A673 (cell line): Measurements from ENCODE around the gene METTL8. TPM values are rescaled to one million over a fixed set of nuclear protein-coding genes. Genes with fewer than 3 reads are reported as not detected.

ENCODE experiments used
- BruUV-seq: library from RNA; stranded (reverse); fragments of 400-500 nt; replicated peaks from 2 replicates; lab custom pipeline; 2021; lab: Mats Ljungman, UMichigan
- CTCF ChIA-PET: fragments of 300-600 bp; sonication (Branson Sonifier 250); formaldehyde crosslinking; loops from one replicate; lab custom pipeline; 2022; ENCODE audit warnings: antibody characterized with exemption; lab: Charles Lee
- POLR2A ChIA-PET: fragments of 300-600 bp; sonication (Branson Sonifier 250); formaldehyde crosslinking; loops from one replicate; lab custom pipeline; 2022; ENCODE audit warnings: antibody characterized with exemption; ENCODE audit not compliant: low non-redundant PET; lab: Charles Lee
- DNase-seq: peaks from one replicate; pipeline ENCODE4 v3.0.0-alpha.2; 2015; ENCODE audit warnings: low spot score
- H3K27ac ChIP-seq: fragments of 200-600 bp; sonication (generic); 2 replicates; pipeline ENCODE4 v1.5.1; 2016; ENCODE audit warnings: mixed run types, low read depth, mild to moderate bottlenecking, mixed read lengths, antibody characterized with exemption, low read length; ENCODE audit not compliant: poor library complexity, severe bottlenecking
- H3K27me3 ChIP-seq: fragments of 200-600 bp; sonication (generic); replicated peaks from 2 replicates; pipeline ENCODE4 v1.6.1; 2017; ENCODE audit warnings: mixed run types, low read depth, mild to moderate bottlenecking, mixed read lengths, antibody characterized with exemption, low read length; ENCODE audit not compliant: insufficient read depth, poor library complexity
- H3K36me3 ChIP-seq: fragments of 200-600 bp; sonication (generic); 2 replicates; pipeline ENCODE4 v1.6.1; 2016; ENCODE audit warnings: mixed run types, mild to moderate bottlenecking, mixed read lengths, antibody characterized with exemption, low read length; ENCODE audit not compliant: insufficient read depth, poor library complexity, severe bottlenecking
- H3K4me1 ChIP-seq: fragments of 200-600 bp; sonication (generic); 2 replicates; pipeline ENCODE4 v1.6.1; 2017; ENCODE audit warnings: mixed run types, mild to moderate bottlenecking, mixed read lengths, antibody characterized with exemption, low read length; ENCODE audit not compliant: insufficient read depth, poor library complexity, severe bottlenecking
- H3K4me3 ChIP-seq: fragments of 200-600 bp; sonication (generic); 2 replicates; pipeline ENCODE4 v1.5.1; 2016; ENCODE audit warnings: low read depth, mixed run types, mild to moderate bottlenecking, mixed read lengths, low read length; ENCODE audit not compliant: poor library complexity, severe bottlenecking
- H3K9me3 ChIP-seq: fragments of 200-600 bp; sonication (generic); 2 replicates; pipeline ENCODE4 v1.6.1; 2016; ENCODE audit warnings: mixed run types, low read depth, mild to moderate bottlenecking, mixed read lengths, antibody characterized with exemption, low read length; ENCODE audit not compliant: poor library complexity, severe bottlenecking
- EZH2 ChIP-seq: fragments of 200-600 bp; sonication (generic); IDR thresholded peaks from 2 replicates; pipeline ENCODE4 v1.6.1; 2017; ENCODE audit warnings: borderline replicate concordance, low read depth, mild to moderate bottlenecking, mixed read lengths, antibody characterized with exemption, low read length; ENCODE audit not compliant: poor library complexity, severe bottlenecking
- intact Hi-C: fragments of 100-400 bp; cut with micrococcal nuclease; formaldehyde crosslinking; loops from one replicate; pipeline ENCODE4 v1.10.0; 2022; ENCODE audit not compliant: unreplicated experiment
- total RNA-seq: library from RNA; stranded (reverse); gene quantifications from 2 replicates; pipeline ENCODE4 v1.2.3, GENCODE V29; 2021
- TF ChIP-seq, protein P1 (sequence below): fragments of 300-800, 200-600 bp; sonication (generic); conservative IDR thresholded peaks from 2 replicates; pipeline ENCODE4 v1.5.1; 2017; ENCODE audit warnings: low read depth, mild to moderate bottlenecking, antibody characterized with exemption, low read length, moderate library complexity, mixed read lengths

METTL8 gene
- total RNA-seq, 1 experiment from 2014 or later = 33.5 TPM

- no peaks in the 10 kb centered on the region for H3K36me3 ChIP-seq
- DNase-seq = no peak
- ChIA-PET POLR2A (no interaction called here), CTCF (no interaction called here)
- peaks cover 17% of the 10 kb centered on the region for H3K9me3 ChIP-seq
- BruUV-seq = no TSS peak
- no peak overlapping the region for H3K4me3 ChIP-seq
- intact Hi-C loops = no loop called here
- H3K4me1 ChIP-seq = peaks cover 8% of the 10 kb centered on the region
- no peak overlapping the region for H3K27ac ChIP-seq
- no peak for TF ChIP-seq EZH2
- TF ChIP-seq, protein P1, sequence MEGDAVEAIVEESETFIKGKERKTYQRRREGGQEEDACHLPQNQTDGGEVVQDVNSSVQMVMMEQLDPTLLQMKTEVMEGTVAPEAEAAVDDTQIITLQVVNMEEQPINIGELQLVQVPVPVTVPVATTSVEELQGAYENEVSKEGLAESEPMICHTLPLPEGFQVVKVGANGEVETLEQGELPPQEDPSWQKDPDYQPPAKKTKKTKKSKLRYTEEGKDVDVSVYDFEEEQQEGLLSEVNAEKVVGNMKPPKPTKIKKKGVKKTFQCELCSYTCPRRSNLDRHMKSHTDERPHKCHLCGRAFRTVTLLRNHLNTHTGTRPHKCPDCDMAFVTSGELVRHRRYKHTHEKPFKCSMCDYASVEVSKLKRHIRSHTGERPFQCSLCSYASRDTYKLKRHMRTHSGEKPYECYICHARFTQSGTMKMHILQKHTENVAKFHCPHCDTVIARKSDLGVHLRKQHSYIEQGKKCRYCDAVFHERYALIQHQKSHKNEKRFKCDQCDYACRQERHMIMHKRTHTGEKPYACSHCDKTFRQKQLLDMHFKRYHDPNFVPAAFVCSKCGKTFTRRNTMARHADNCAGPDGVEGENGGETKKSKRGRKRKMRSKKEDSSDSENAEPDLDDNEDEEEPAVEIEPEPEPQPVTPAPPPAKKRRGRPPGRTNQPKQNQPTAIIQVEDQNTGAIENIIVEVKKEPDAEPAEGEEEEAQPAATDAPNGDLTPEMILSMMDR = no peak
- no peaks in the 10 kb centered on the region for H3K27me3 ChIP-seq
Observed at GRCh38 chr2:171310889-171311288, 122.9 kb downstream of the METTL8 start.

- Histone ChIP-seq H3K27me3 (no peaks in the 10 kb centered on the region), H3K9me3 (peaks cover 17% of the 10 kb centered on the region), H3K27ac (no peak overlapping the region), H3K36me3 (no peaks in the 10 kb centered on the region), H3K4me3 (no peak overlapping the region), H3K4me1 (peaks cover 8% of the 10 kb centered on the region)
- intact Hi-C loops = no loop called here
- ChIA-PET POLR2A (no interaction called here), CTCF (interaction anchor here (0.6 kb wide), 1 partner anchor 125 kb away, joined by 6 read pairs; no protein-coding TSS in a partner anchor)
- BruUV-seq = no TSS peak
- TF ChIP-seq, protein P1 = no peak
- TF ChIP-seq EZH2 = no peak
- DNase-seq = peak; percentile 47
Observed at GRCh38 chr2:171309455-171310286, 124.1 kb downstream of the METTL8 start.

- no peak for TF ChIP-seq EZH2
- TF ChIP-seq, protein P1 = no peak
Observed at GRCh38 chr2:171308280-171309054, 125.3 kb downstream of the METTL8 start.

More at GRCh38 chr2:171308280-171309054, 125.3 kb downstream of the METTL8 start:
- CTCF ChIA-PET = no interaction called here
- no TSS peak for BruUV-seq
- intact Hi-C loops = no loop called here
- Histone ChIP-seq H3K9me3 (peaks cover 17% of the 10 kb centered on the region), H3K4me1 (peaks cover 8% of the 10 kb centered on the region), H3K27ac (no peak overlapping the region), H3K27me3 (no peaks in the 10 kb centered on the region), H3K36me3 (no peaks in the 10 kb centered on the region), H3K4me3 (no peak overlapping the region)
- DNase-seq = no peak
- POLR2A ChIA-PET = no interaction called here
